Dendritic cell treated with granulocyte-macrophage colony-stimulating factor and Interleukin-4, amounts not matched to agents 40 ng/mL and 50 ng/mL, for 4 days (primary cell): ENCODE data around the gene ARMH3.

Experiments used
- H3K27ac Mint-ChIP-seq: one replicate; pipeline ENCODE4 v1.8.0; 2022; ENCODE audit warnings: mild to moderate bottlenecking, mixed read lengths
- H3K27me3 Mint-ChIP-seq: one replicate; pipeline ENCODE4 v1.8.0; 2022; ENCODE audit warnings: mild to moderate bottlenecking, mixed read lengths
- H3K36me3 Mint-ChIP-seq: one replicate; pipeline ENCODE4 v1.8.0; 2022; ENCODE audit warnings: low read depth, mixed read lengths
- H3K4me1 Mint-ChIP-seq: one replicate; pipeline ENCODE4 v1.8.0; 2022; ENCODE audit warnings: low read depth, mixed read lengths
- H3K4me3 Mint-ChIP-seq: one replicate; pipeline ENCODE4 v1.8.0; 2022; ENCODE audit warnings: mild to moderate bottlenecking, moderate library complexity, mixed read lengths
- H3K9me3 Mint-ChIP-seq: one replicate; pipeline ENCODE4 v1.8.0; 2022; ENCODE audit warnings: mixed read lengths
- intact Hi-C: fragments of 100-400 bp; cut with micrococcal nuclease; formaldehyde crosslinking; loops from one replicate; pipeline ENCODE4 v1.15.0; 2022

ARMH3 gene

GRCh38 chr10:101831169-101831811 lies 224.7 kb downstream of the ARMH3 start:
- intact Hi-C loops, result no loop called here
- H3K27me3 Mint-ChIP-seq, result no peaks in the 10 kb centered on the region

DNA sequence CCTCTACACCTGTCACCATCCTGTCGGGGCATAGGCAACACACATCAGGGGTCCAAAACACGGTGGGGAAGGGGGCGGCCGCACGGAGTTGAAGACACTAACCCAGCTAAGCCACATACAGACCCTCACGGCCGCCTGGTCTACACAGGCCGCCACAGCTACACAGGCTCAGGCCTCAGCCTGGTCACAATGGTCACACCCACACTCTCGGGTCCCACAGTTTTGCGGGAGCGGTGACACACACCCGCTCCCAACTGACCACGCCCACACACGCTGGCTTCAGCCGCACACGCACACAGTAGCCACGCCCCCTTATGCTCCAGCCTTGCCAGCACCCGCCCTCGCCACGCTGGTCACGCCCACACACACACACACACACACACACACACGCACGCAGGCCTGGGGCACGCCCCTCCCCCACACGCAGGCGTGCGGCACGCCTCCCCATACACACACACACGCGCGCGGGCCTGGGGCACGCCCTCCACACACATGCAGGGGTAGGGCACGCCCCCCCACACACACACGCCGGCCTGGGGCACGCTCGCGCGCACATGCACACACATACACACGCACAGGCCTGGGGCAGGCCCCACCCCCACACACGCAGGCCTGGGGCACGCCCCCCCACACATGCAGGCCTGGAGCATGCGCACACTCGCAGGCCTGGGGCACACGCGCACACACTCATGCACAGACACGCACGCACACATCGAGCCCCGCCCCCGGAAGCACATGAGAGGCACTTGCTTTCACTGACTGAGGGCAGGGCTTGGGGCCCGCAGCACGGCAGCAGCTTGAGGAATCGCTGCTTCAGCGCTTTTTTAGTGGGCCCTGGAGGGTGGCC lies 225.4 kb downstream of the ARMH3 start:
- intact Hi-C loops, result no loop called here
- Mint-ChIP-seq H3K9me3 (no peaks in the 10 kb centered on the region), H3K27me3 (no peaks in the 10 kb centered on the region), H3K27ac (peak overlapping the region; percentile 86), H3K36me3 (peaks cover 31% of the 10 kb centered on the region), H3K4me3 (peak overlapping the region; percentile 75), H3K4me1 (peaks cover 64% of the 10 kb centered on the region)

More at GRCh38 chr10:101831169-101831811, 224.7 kb downstream of the ARMH3 start:
- Mint-ChIP-seq H3K4me1 (peaks cover 67% of the 10 kb centered on the region), H3K27ac (peak overlapping the region; percentile 86), H3K36me3 (peaks cover 24% of the 10 kb centered on the region), H3K4me3 (peak overlapping the region; percentile 75), H3K9me3 (no peaks in the 10 kb centered on the region)

- Mint-ChIP-seq H3K4me1 (peaks cover 56% of the 10 kb centered on the region), H3K36me3 (peaks cover 33% of the 10 kb centered on the region), H3K4me3 (peak overlapping the region; percentile 75), H3K27ac (peak overlapping the region; percentile 86), H3K9me3 (no peaks in the 10 kb centered on the region), H3K27me3 (no peaks in the 10 kb centered on the region)
- intact Hi-C loops, result no loop called here
Observed at GRCh38 chr10:101829561-101830315, 226.2 kb downstream of the ARMH3 start.

DNA sequence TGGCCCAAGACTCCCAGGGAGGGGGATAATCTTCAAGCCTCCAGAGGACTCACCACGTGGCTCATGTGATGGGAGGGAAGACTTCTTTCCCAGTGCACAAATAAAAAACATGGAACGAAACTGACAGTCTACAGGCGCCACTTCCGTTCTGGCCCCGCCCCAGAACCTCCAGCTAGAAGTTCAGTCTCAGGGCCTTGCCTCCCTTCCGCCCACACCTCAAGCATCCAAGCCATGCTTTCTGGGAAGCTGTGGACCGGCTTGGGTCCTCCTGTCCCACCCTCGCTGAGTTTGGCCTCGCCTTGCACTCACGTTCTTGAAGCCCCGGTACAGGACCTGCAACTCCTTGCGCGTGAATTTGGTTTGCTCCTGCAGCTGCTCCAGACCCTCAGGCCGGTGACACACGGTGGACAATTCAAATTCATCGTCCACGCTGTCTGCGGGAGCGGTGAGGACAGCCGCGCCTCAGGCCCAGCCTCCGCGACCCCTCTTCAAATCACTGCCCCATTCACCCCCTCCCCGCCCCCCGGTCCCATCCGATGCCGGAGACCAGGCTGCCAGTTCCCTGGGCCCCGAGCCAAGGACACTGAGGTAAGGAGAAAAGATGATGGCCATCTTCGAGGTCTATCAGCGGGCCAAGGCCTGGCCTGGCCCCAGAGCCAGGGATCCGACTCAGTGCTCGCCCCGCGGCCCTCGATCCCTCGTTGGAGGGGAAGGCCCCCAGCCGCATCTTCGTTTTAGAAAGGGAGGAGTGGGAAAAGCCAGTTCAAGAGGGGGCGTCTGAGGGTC lies 227.0 kb downstream of the ARMH3 start:
- Mint-ChIP-seq H3K27me3 (no peaks in the 10 kb centered on the region), H3K9me3 (no peaks in the 10 kb centered on the region), H3K4me3 (no peak overlapping the region), H3K27ac (no peak overlapping the region), H3K4me1 (peaks cover 48% of the 10 kb centered on the region), H3K36me3 (peaks cover 33% of the 10 kb centered on the region)
- intact Hi-C loops, result no loop called here

DNA sequence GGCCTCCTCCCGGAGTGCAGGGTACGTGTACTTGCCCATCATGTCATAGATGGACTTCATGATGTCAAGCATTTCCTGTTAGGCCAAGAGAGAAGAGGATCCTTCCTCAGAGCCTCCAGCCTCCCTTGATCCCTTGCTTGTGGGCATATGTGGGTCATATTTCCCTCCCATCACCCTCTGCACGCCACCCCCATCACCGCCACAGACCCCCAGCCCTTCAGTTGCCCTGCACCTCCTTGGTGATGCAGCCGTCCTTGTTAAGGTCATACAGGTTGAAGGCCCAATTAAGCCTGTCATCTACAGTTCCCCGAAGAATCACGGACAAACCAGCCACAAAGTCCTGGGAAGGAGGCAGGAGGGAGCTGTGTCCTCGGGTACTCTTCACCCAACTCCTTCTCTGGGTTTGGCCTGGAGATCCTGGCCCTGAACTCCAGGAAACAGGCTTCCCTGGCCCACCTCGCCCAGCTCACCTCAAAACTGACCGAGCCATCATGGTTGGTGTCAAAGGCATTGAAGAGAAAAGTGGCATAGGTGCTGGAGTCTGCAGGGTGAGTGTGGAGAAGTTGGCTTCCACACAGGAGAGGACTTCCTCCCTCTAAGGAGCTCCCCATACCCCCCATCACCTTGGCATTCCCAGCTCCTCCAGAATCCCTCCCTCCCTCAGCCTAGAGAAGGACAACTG lies 227.9 kb downstream of the ARMH3 start:
- intact Hi-C loops, result no loop called here
- H3K4me1 Mint-ChIP-seq, result peaks cover 39% of the 10 kb centered on the region
- no peaks in the 10 kb centered on the region for H3K27me3 Mint-ChIP-seq
- H3K36me3 Mint-ChIP-seq, result peaks cover 33% of the 10 kb centered on the region
- no peak overlapping the region for H3K4me3 Mint-ChIP-seq
- H3K9me3 Mint-ChIP-seq, result no peaks in the 10 kb centered on the region
- no peak overlapping the region for H3K27ac Mint-ChIP-seq

DNA sequence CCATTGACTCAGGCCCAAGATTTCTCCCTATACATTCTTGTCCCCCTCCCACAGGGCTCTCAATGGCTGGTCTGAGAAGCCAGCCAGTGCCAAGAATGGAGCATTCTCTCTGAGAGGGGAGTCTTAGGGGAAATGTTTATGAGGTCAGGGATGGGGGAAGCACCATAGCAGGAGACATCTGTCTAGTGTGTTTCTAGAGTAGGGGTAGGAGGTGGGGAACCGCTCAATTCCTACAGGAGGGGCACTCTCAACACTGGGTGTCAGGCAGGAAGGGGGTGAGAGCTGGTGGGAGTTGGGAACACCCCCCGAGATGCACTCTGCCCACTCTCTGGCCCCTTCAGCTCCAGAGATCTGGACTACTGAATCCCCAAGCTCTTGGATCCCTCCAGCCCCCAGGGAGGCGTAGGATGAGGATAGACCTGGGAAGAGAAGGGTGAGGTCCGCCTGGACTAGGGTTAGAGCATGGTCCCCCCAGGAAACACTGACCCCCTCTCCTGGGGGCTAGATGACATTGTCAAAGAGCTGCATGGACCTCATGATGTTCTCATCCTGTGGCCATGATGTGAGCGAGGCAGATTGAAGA lies 229.0 kb downstream of the ARMH3 start:
- intact Hi-C loops, result no loop called here
- Mint-ChIP-seq H3K36me3 (peaks cover 40% of the 10 kb centered on the region), H3K4me3 (no peak overlapping the region), H3K4me1 (peaks cover 31% of the 10 kb centered on the region), H3K9me3 (no peaks in the 10 kb centered on the region), H3K27me3 (no peaks in the 10 kb centered on the region), H3K27ac (no peak overlapping the region)

GRCh38 chr10:101824736-101825135 lies 231.2 kb downstream of the ARMH3 start:
- no peak overlapping the region for H3K4me3 Mint-ChIP-seq
- peaks cover 40% of the 10 kb centered on the region for H3K36me3 Mint-ChIP-seq
- intact Hi-C loops, result no loop called here
- no peak overlapping the region for H3K27ac Mint-ChIP-seq
- H3K27me3 Mint-ChIP-seq, result no peaks in the 10 kb centered on the region
- no peaks in the 10 kb centered on the region for H3K9me3 Mint-ChIP-seq
- H3K4me1 Mint-ChIP-seq, result peaks cover 9% of the 10 kb centered on the region

GRCh38 chr10:101818872-101819633 lies 236.9 kb downstream of the ARMH3 start:
- intact Hi-C loops, result loop anchor here (5.0 kb wide), 1 partner anchor 37 kb away; the partner anchor contains the start of gene NPM3
- peak overlapping the region; percentile 99 for H3K27ac Mint-ChIP-seq
- H3K27me3 Mint-ChIP-seq, result no peaks in the 10 kb centered on the region
- H3K4me1 Mint-ChIP-seq, result peaks cover 34% of the 10 kb centered on the region
- H3K9me3 Mint-ChIP-seq, result no peaks in the 10 kb centered on the region
- peaks cover 39% of the 10 kb centered on the region for H3K36me3 Mint-ChIP-seq
- peak overlapping the region; percentile 97 for H3K4me3 Mint-ChIP-seq

- Mint-ChIP-seq H3K9me3 (no peaks in the 10 kb centered on the region), H3K27ac (peak within 1 kb of the TSS; percentile 99), H3K4me3 (peak within 1 kb of the TSS; percentile 97), H3K27me3 (no peaks in the 10 kb centered on the region), H3K4me1 (peaks cover 37% of the 10 kb centered on the region), H3K36me3 (peaks cover 43% of the 10 kb centered on the region)
- intact Hi-C loops, result loop anchor here (5.0 kb wide), 1 partner anchor 36 kb away; the partner anchor contains the start of gene NPM3
Observed at GRCh38 chr10:101818119-101818871, 237.7 kb downstream of the ARMH3 start, which contains the start of gene OGA. Gene OGA, minus strand, starts transcription at chr10:101818444. Its CDS starts 422 bp downstream, at chr10:101818022.

DNA sequence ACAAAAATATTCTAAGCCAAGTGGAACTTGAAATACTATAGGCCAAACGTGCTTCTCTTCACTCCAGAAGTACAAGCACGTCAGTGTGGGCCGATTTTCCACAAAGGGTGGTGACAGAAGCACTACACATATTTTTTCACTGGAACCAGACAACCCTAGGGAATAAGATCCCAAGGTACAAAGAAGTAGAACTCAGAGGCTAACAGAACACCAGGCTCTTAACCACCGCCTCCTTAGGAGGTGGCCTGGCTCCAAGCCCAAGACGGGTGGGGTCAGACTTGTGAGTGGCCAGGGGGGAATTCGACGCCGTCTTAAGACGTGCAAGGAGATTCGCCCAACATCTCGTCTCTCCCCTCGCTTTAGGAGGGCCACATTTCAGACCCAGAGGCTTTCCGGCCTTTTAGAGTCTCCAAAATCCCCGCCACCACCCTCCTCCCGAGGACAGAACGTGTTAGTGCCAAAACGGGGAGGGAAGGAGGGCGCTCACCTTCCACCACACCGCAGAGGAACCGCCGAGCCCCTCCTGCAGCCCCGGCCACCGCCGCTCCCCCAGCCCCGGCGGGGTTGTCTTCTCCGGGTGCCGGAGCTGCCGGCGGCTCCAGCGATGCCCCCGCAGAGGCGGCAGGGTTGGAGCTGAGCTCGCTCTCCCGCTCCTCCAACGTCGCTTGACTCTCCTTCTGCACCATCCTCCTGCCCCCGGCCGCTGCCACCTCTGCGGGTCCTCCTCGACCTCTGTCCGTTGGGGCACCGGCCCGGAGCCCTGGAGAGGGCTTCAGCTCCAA lies 238.4 kb downstream of the ARMH3 start:
- no peaks in the 10 kb centered on the region for H3K27me3 Mint-ChIP-seq
- H3K36me3 Mint-ChIP-seq, result peaks cover 47% of the 10 kb centered on the region
- peak overlapping the region; percentile 99 for H3K27ac Mint-ChIP-seq
- no peaks in the 10 kb centered on the region for H3K9me3 Mint-ChIP-seq
- H3K4me1 Mint-ChIP-seq, result peaks cover 37% of the 10 kb centered on the region
- intact Hi-C loops, result loop anchor here (2.0 to 5.0 kb wide), 2 partner anchors 19 to 35 kb away; partner anchors contain the start of gene NPM3
- H3K4me3 Mint-ChIP-seq, result peak overlapping the region; percentile 97

GRCh38 chr10:101816913-101817336 lies 239.0 kb downstream of the ARMH3 start:
- Mint-ChIP-seq H3K27me3 (no peaks in the 10 kb centered on the region), H3K27ac (peak overlapping the region; percentile 99), H3K4me3 (peak overlapping the region; percentile 97), H3K9me3 (no peaks in the 10 kb centered on the region), H3K36me3 (peaks cover 49% of the 10 kb centered on the region), H3K4me1 (peaks cover 37% of the 10 kb centered on the region)
- intact Hi-C loops, result loop anchor here (2.0 to 5.0 kb wide), 2 partner anchors 20 to 35 kb away; partner anchors contain the start of gene NPM3
